Lower leg skin (tissue), 4 donors: ENCODE results near the gene DAB2IP. TPM values are rescaled to one million over a fixed set of nuclear protein-coding genes. Genes with fewer than 3 reads are reported as not detected.

Experiments
- DNase-seq, 2 donors: peaks; one replicate each; pipeline ENCODE4 v3.0.0-alpha.2; 2019; ENCODE audit warnings: low spot score in 2 of 2
- H3K4me3 ChIP-seq: fragments of 200-600 bp; sonication (generic); 2 replicates; pipeline ENCODE4 v1.5.1; 2017; ENCODE audit warnings: mild to moderate bottlenecking, low read depth; ENCODE audit not compliant: poor library complexity, severe bottlenecking
- CTCF ChIP-seq, 3 donors: fragments of 450-650 bp; IDR thresholded peaks; one replicate each; pipeline ENCODE4 v1.5.1; 2016; ENCODE audit warnings: antibody characterized with exemption in 3 of 3, mild to moderate bottlenecking in 3 of 3, moderate library complexity in 2 of 3
- POLR2A ChIP-seq, 2 donors: fragments of 450-650 bp; IDR thresholded peaks; one replicate each; pipeline ENCODE4 v1.6.1; 2016 to 2017; ENCODE audit warnings: antibody characterized with exemption in 2 of 2, mild to moderate bottlenecking in 1 of 2, moderate library complexity in 1 of 2
- WGBS, 2 donors: methylation state at CpG; one replicate each; pipeline ENCODE4 v1.1.5; 2018; 5-methylcytosine and 5-hydroxymethylcytosine counted together
- intact Hi-C: fragments of 100-400 bp; cut with DNase I; formaldehyde crosslinking; loops from one replicate; pipeline ENCODE4 v1.15.0; 2023; ENCODE audit warnings: low total_unique reads
- total RNA-seq, 4 donors: library from RNA; depleted of rRNA; stranded (reverse); fragments of >200 nt; gene quantifications; one replicate each; pipeline ENCODE4 v1.1.0, GENCODE V29; 2016

Gene DAB2IP
- total RNA-seq, 4 donors from 2014 or later: 42.5 to 68.0 (median 57.0) TPM

DNA sequence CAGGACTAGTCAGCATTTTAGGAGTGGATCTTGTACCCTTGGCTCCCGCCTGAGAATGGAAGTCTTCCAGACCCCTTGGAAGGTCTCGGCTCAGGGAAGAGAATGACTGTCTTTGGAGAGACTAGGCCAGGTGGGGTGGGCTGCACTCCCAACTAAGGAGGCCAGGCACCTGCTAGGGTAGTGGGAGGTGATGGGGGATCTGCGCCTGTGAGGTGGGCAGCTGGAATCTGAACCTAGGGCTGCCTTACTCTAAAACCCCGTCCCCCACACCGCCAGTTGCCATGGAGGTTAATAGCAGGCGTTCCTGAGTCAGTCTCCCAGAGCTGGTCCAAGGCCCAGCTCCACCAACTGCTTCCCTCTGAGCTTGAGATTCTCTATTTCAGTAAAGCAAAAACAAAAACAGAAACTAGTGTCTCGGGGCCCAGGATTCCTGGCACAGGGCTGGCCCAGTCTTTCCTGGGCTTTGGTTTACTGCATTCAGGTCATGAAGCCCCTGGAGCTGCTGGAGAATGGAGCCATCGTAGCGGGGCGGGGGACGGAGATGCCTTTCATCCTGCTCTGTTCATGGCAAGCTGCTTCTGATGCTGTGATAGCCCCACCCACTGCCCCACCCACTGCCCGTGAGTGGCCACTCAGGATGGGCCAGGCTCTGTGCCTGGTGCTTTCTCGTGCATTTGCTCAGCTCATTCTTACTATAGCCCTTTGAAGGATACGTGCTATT lies 57.5 kb downstream of the DAB2IP start:
- 80 to 82% methylated on average over 14 of the region's 14 CpGs for WGBS, 2 donors
- intact Hi-C loops: no loop called here
- no peak overlapping the region for H3K4me3 ChIP-seq
- no peak for DNase-seq
- no peak for TF ChIP-seq CTCF (IDR thresholded peaks at IDR 0.05)
- TF ChIP-seq POLR2A (IDR thresholded peaks at IDR 0.05): no peak

- intact Hi-C loops: no loop called here
- no peak for DNase-seq
- 52 to 67% methylated on average over 4 of the region's 4 CpGs for WGBS, 2 donors
- H3K4me3 ChIP-seq: no peak overlapping the region
- TF ChIP-seq POLR2A (IDR thresholded peaks at IDR 0.05) (no peak), CTCF (IDR thresholded peaks at IDR 0.05) (no peak)
Measured at GRCh38 chr9:121709798-121710197, 58.4 kb downstream of the DAB2IP start.

GRCh38 chr9:121711281-121711680 lies 59.8 kb downstream of the DAB2IP start:
- intact Hi-C loops: no loop called here
- H3K4me3 ChIP-seq: no peak overlapping the region
- TF ChIP-seq CTCF (IDR thresholded peaks at IDR 0.05): no peak
- TF ChIP-seq POLR2A (IDR thresholded peaks at IDR 0.05): no peak
- DNase-seq: no peak

DNA sequence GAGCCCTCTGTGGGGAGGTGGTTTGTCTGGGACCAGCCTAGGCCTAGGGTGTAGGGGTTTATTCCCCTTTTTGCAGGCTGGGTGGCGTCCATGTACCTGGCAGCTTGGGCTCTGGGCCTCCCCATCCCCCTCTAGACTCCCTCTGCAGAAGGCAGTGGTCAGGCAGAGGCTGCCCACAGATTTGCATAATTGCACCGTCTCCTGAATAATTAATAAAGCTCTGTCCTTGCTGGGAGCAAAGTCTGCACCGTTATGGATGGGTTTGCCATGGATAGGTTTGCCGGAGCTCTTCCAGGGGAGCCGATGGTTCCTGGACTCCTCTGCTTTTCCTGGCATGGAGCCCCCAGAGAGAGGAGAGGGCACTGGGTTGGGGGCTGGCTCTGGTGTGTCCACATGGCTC lies 60.4 kb downstream of the DAB2IP start:
- no peak for DNase-seq
- no peak overlapping the region for H3K4me3 ChIP-seq
- WGBS, 2 donors: 90 to 92% methylated on average over 5 of the region's 5 CpGs
- no peak for TF ChIP-seq CTCF (IDR thresholded peaks at IDR 0.05)
- no peak for TF ChIP-seq POLR2A (IDR thresholded peaks at IDR 0.05)
- intact Hi-C loops: no loop called here

DNA sequence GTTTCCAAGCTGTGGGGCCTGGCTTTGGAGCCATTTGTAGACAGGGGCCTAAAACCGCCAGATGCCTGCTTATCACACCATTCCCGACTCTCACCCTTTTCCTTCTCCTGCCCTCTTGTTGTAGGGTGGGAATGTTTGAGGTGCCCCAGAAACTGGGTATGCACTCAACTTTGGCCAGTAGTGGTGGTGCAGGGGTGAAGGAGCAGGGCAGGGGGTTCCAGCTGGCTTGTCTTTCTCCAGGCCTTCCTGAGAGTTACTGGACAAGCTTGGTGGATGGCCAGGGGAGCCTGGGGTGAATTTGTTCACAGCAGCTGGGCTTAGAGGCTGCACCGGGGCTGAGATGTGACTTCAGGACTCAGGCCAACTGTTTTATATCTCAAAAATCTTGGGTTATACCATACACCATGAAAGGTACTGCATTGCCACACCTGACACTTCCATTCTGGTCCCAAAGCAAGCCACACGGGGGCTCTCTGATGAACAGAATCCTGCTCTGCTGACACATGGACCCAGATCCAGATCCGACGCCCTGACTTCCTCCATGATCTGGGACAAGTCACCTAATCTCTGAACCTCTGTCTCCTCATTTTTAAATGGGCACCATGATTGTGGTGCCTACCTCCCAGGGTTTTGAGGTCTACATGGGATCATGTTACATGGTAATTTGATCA lies 62.1 kb downstream of the DAB2IP start:
- no peak overlapping the region for H3K4me3 ChIP-seq
- TF ChIP-seq POLR2A (IDR thresholded peaks at IDR 0.05) (no peak), CTCF (IDR thresholded peaks at IDR 0.05) (no peak)
- WGBS, 2 donors: 91 to 93% methylated on average over 6 of the region's 6 CpGs
- DNase-seq: no peak
- intact Hi-C loops: no loop called here
